OCI-LY7 (cell line): ENCODE results near the gene TMX3.

Experiments used
- EZH2phosphoT487 ChIP-seq: fragments of 200-600 bp; sonication (generic); IDR thresholded peaks from 2 replicates; pipeline ENCODE4 v1.6.1; 2018; ENCODE audit warnings: low read depth, borderline replicate concordance, mild to moderate bottlenecking, mixed run types, antibody characterized with exemption, low read length, moderate library complexity, mixed read lengths
- TF ChIP-seq, protein P1 (sequence below): fragments of 200-600 bp; sonication (generic); conservative IDR thresholded peaks from 2 replicates; pipeline ENCODE4 v1.5.1; 2014; ENCODE audit warnings: mild to moderate bottlenecking, antibody characterized with exemption, low read length, moderate library complexity, mixed read lengths

DNA sequence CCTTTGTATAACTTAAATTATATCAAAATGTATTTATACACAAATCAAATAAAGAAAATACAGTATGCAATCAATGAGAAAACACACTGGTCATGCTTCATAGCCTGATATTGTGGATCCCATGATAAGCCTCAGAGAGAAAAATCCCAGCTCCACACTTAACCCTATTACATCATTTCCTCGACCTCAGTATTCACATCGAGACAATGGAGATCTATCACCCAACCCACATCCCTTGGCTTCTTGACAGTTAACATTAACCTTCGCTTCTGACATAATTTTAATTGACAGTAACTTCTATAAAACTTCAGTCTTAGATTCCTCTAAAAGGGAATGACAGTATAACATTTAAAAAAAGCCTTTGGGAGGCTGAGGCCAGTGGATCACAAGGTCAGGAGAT is 11.6 kb downstream of the TMX3 start:
- TF ChIP-seq, protein P1, sequence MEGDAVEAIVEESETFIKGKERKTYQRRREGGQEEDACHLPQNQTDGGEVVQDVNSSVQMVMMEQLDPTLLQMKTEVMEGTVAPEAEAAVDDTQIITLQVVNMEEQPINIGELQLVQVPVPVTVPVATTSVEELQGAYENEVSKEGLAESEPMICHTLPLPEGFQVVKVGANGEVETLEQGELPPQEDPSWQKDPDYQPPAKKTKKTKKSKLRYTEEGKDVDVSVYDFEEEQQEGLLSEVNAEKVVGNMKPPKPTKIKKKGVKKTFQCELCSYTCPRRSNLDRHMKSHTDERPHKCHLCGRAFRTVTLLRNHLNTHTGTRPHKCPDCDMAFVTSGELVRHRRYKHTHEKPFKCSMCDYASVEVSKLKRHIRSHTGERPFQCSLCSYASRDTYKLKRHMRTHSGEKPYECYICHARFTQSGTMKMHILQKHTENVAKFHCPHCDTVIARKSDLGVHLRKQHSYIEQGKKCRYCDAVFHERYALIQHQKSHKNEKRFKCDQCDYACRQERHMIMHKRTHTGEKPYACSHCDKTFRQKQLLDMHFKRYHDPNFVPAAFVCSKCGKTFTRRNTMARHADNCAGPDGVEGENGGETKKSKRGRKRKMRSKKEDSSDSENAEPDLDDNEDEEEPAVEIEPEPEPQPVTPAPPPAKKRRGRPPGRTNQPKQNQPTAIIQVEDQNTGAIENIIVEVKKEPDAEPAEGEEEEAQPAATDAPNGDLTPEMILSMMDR = no peak
- no peak for TF ChIP-seq EZH2phosphoT487
